ENCODE results near the gene TXNRD2. TPM values are rescaled to one million over a fixed set of nuclear protein-coding genes. Genes with fewer than 3 reads are reported as not detected.

The TXNRD2 gene
- total and polyA plus RNA-seq, 2 of the 4 experiments (the other 2 are of a cell fraction): 15.6 to 25.7 TPM

DNA sequence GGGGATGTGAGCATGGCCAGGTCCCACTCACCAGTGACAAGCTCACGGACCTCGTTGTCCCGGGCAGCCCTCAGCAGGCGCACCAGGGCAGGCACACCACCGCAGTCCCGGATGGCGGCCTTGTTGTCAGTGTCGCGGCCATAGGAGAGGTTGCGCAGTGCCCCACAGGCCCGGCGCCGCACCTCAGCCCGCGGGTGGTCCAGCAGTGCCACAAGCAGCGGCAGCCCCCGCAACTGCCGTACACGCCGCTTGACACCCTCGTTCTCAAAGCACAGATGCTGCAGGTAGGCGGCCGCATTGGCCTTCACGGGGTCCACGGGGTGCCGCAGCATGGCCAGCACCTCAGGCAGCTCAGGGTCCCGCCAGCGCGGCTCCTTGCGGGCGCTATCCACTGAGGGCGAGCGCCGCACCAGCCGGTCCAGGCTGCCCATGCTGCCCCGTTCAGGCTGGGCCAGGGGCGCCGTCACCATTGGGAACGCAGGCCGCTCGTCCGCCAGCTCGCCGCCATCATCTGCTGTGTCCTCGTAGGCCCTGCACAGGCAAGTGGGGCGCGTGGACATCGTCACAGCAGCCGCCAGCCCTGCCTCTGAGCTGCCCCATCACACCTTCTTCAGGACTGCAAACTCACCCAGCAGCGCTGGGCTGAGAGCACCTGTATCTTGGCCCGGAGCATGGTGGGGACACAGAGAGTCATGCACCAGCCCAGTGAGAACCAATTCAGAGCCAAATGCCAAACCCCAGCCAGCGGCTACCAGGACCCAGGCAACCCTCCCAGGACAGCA lies 38.3 kb upstream of the TXNRD2 start:
- Histone ChIP-seq H4K91ac (ENCODE audit: insufficient read depth, low read depth, low read length) (no peak overlapping the region), H2BK5ac (ENCODE audit: low read depth, low read length, poor library complexity, severe bottlenecking) (no peak overlapping the region), H3K79me1 (ENCODE audit: low read depth in 1 of 2, low read length in 2 of 2) (peaks cover 4 to 23% of the 10 kb centered on the region in 2 experiments; a peak in 3 of 4 replicates), H3K4me2 (ENCODE audit: low read depth, low read length) (no peak overlapping the region), H3K36me3 (ENCODE audit: control insufficient read depth, insufficient read depth, low read length) (peaks cover 12% of the 10 kb centered on the region), H3K9me1 (ENCODE audit: insufficient read depth, low read length) (peaks cover 6% of the 10 kb centered on the region), H4K8ac (ENCODE audit: low read depth in 2 of 2, low read length in 2 of 2) (no peak overlapping the region), H3K27ac (ENCODE audit: insufficient read depth, low read length) (no peak overlapping the region), H3K27me3 (ENCODE audit: control insufficient read depth, insufficient read depth, low read length) (no peaks in the 10 kb centered on the region), H3K18ac (ENCODE audit: low read depth, low read length) (no peak overlapping the region), H3K56ac (ENCODE audit: extremely low read depth, insufficient read depth, low read length) (no peak overlapping the region), H3K4ac (ENCODE audit: low read depth, low read length) (no peak overlapping the region), H3K4me1 (ENCODE audit: control insufficient read depth, insufficient read depth, low read length) (peaks cover 10% of the 10 kb centered on the region), H2BK120ac (ENCODE audit: low read depth, low read length) (no peak overlapping the region), H2AK9ac (replicated peaks; ENCODE audit: low read depth, low read length, poor library complexity) (no peak overlapping the region), H3K9ac (ENCODE audit: low read depth, low read length) (no peak overlapping the region), H3K4me3 (ENCODE audit: insufficient read depth, low read depth, low read length) (no peak overlapping the region), H3K9me3 (ENCODE audit: control insufficient read depth, insufficient read depth, low read length) (no peaks in the 10 kb centered on the region), H3K14ac (replicated peaks; ENCODE audit: low read depth, low read length) (no peak overlapping the region), H4K20me1 (ENCODE audit: insufficient read depth, low read length) (peaks cover 5% of the 10 kb centered on the region; the same call in 1 of the 2 replicates), H2BK20ac (ENCODE audit: low read depth, low read length) (no peak overlapping the region), H2AFZ (replicated peaks; ENCODE audit: low read length, poor library complexity) (no peak overlapping the region), H2AK5ac (ENCODE audit: low read depth, low read length) (no peak overlapping the region), H4K5ac (ENCODE audit: low read depth, low read length) (no peak overlapping the region), H2BK15ac (ENCODE audit: low read depth, low read length) (no peak overlapping the region), H3K23ac (ENCODE audit: low read depth, low read length) (no peak overlapping the region)
- intact Hi-C loops (cut with micrococcal nuclease): no loop called here
- BruUV-seq (replicated peaks): no TSS peak
- ChIA-PET POLR2A (ENCODE audit: unreplicated experiment) (no interaction called here), CTCF (no interaction called here)
- no peak for TF ChIP-seq RAD21 (IDR thresholded peaks at IDR 0.05; ENCODE audit: low read length)
- TF ChIP-seq RFX5 (IDR thresholded peaks at IDR 0.05; ENCODE audit: low read depth, low read length): no peak
- TF ChIP-seq BHLHE40 (IDR thresholded peaks at IDR 0.05; ENCODE audit: low read depth, low read length): no peak
- TF ChIP-seq RCOR1 (IDR thresholded peaks at IDR 0.05; ENCODE audit: insufficient replicate concordance, low read length): no peak
- TF ChIP-seq CTCF (conservative IDR thresholded peaks at IDR 0.05; ENCODE audit: low read depth, low read length): no peak
- no peak for TF ChIP-seq CHD1 (IDR thresholded peaks at IDR 0.05; ENCODE audit: low read depth, low read length)
- ATAC-seq (ENCODE audit: low read depth) (no peak), DNase-seq (no peak)
- 96% methylated on average over 46 of the region's 52 CpGs; no CpG with 5 or more reads in 1 of the 2 experiments for WGBS, 2 experiments (ENCODE audit: extremely low coverage in 2 of 2, insufficient read length in 1 of 2)
- dilution Hi-C loops (cut with HindIII; ENCODE audit: low sequenced_read_pairs, unreplicated experiment): no loop called here
- in situ Hi-C loops (cut with MboI; ENCODE audit: low sequenced_read_pairs): no loop called here

Data from IMR-90 (cell line).